ENCODE data around the gene F5. TPM values are rescaled to one million over a fixed set of nuclear protein-coding genes. Genes with fewer than 3 reads are reported as not detected.
A peak's percentile ranks its signal among the peaks of the same experiment; 100 is the strongest.

Gene F5
- total RNA-seq, 2 donors from 2014 or later, result 55.2 to 144 TPM

DNA sequence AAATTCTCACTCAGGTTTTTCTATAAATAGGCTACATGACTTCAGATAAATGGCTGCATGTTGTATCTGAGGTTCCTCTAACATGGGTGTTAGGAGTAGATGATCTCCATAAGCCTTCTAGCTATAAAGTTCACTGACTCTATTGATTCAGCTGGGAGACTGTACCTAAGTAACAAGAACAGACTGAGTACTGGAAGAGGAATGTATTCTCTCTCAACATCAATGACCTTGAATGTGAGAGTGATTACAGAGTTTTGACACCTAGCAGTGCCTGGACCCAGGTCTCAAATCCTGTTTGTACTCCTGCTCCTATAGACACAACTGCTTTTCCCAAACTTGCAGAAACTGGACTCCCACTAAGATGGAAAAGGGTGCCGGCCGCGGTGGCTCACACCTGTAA is 91.9 kb downstream of the F5 start:
- peaks cover 15% of the 10 kb centered on the region for H3K4me1 Mint-ChIP-seq
- H3K27me3 Mint-ChIP-seq, result peaks cover 10% of the 10 kb centered on the region
- H3K9me3 Mint-ChIP-seq, result peaks cover 3% of the 10 kb centered on the region
- no peaks in the 10 kb centered on the region for H3K36me3 Mint-ChIP-seq (ENCODE audit: low read depth)
- H3K27ac Mint-ChIP-seq, result no peak overlapping the region
- ATAC-seq (replicated peaks), result no peak
- no peak overlapping the region for H3K4me3 Mint-ChIP-seq

DNA sequence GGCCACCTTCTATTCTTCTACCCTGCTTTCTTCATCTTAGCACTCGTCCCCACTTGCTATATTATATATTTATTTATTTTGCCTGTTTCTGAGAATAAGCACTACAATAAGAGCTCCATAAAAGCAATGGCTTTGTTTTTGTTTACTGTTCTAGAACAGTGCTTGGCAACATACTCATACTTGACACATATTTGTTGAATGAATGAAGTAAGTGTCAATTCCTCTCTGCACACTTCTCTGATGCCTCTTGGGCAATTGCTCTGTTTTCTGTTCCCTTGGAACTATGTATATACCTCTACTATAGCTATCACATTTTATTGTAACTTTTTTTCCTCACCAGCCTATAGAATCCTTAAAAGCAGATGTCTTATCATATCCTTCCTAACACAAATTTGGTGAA is 93.0 kb downstream of the F5 start:
- H3K4me1 Mint-ChIP-seq, result peaks cover 15% of the 10 kb centered on the region
- H3K9me3 Mint-ChIP-seq, result peaks cover 3% of the 10 kb centered on the region
- no peaks in the 10 kb centered on the region for H3K36me3 Mint-ChIP-seq (ENCODE audit: low read depth)
- peaks cover 6% of the 10 kb centered on the region for H3K27me3 Mint-ChIP-seq
- H3K27ac Mint-ChIP-seq, result no peak overlapping the region
- ATAC-seq (replicated peaks), result no peak
- H3K4me3 Mint-ChIP-seq, result no peak overlapping the region

DNA sequence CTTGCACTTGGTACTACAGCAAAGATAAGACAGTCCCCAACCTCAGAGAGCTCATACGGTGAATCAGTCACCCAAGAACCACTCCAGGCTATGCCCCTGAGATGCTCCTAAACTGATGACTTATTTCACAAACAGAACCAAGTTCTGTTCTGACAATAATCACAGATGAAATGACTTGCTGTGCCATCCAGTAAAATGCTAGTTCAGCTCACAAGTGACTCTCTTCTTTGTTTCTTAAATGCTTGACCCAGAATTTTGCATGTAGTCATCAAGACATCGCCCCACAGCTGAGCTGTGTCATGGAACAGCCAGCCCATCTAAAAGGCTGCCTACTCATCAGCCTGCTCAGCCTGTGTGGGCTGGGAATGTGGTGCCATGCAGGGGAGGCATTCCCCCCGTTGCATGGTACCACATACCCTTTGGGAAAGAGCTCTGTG is 94.4 kb downstream of the F5 start:
- peak overlapping the region; percentile 86 for H3K27ac Mint-ChIP-seq
- peaks cover 20% of the 10 kb centered on the region for H3K4me1 Mint-ChIP-seq
- H3K36me3 Mint-ChIP-seq (ENCODE audit: low read depth), result no peaks in the 10 kb centered on the region
- no peaks in the 10 kb centered on the region for H3K9me3 Mint-ChIP-seq
- ATAC-seq (replicated peaks), result peak; percentile 91
- no peaks in the 10 kb centered on the region for H3K27me3 Mint-ChIP-seq
- H3K4me3 Mint-ChIP-seq, result peak overlapping the region; percentile 48

DNA sequence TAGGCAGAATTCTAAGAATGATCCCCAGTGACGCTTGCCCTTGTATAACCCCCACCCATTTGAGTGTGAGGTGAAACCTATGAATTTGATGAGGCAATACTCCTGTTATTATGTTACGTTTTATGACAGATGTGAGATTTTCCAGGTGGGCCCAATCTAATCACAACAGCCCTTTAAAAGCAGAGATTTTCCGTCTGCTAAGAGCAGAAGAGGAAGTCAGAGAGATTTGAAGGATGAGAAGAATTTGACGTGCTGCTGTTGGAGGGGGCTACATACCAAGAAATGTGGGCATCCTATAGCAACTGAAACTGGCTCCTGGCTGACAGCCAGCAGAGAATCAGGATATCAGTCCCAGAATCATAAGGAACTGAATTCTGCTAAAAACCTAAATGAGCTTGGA is 98.1 kb downstream of the F5 start:
- peak overlapping the region; percentile 97 for H3K4me3 Mint-ChIP-seq
- H3K27ac Mint-ChIP-seq, result peak overlapping the region; percentile 29
- H3K27me3 Mint-ChIP-seq, result no peaks in the 10 kb centered on the region
- H3K4me1 Mint-ChIP-seq, result peaks cover 42% of the 10 kb centered on the region
- peaks cover 7% of the 10 kb centered on the region for H3K36me3 Mint-ChIP-seq (ENCODE audit: low read depth)
- H3K9me3 Mint-ChIP-seq, result no peaks in the 10 kb centered on the region
- ATAC-seq (replicated peaks), result no peak

DNA sequence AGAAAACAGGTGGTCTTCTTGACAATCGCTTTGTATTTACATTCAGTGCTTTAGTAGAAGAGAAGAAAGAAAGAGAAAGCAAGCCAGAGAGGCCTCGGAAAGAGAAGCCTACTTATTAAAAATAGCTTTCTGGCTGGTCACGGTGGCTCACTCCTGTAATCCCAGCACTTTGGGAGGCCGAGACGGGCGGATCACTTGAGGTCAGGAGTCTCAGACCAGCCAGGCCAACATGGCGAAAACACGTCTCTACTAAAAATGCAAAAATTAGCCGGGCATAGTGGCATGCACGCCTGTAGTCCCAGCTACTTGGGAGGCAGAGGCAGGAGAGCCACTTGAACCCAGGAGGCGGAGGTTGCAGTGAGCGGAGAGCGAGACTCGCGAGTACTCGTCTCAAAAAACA is 98.7 kb downstream of the F5 start:
- H3K27ac Mint-ChIP-seq, result peak overlapping the region; percentile 29
- peaks cover 37% of the 10 kb centered on the region for H3K4me1 Mint-ChIP-seq

DNA sequence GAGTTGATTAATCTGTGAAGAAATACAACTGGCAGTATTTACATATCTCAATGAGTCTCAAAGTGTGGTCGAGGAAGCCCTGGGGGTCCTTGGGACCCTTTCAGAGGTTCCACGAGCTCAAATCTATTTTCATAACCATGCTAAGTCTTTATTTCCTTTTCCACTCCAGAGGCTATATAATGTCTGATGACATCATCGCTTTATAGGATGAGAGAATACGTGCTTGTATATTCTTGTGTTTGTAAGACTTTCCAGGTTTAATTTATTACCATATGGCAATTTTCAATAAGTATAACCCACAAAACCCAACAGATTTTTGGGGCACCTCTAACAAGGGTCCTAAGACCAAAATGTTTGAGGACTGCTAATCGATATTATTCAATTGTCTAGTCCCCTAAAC is 99.1 kb downstream of the F5 start:
- ATAC-seq (replicated peaks), result no peak
- Mint-ChIP-seq H3K9me3 (no peaks in the 10 kb centered on the region), H3K27ac (peak overlapping the region; percentile 93), H3K27me3 (no peaks in the 10 kb centered on the region), H3K36me3 (ENCODE audit: low read depth) (peaks cover 7% of the 10 kb centered on the region), H3K4me1 (peaks cover 34% of the 10 kb centered on the region), H3K4me3 (peak overlapping the region; percentile 97)

More for the DNA sequence above, 98.7 kb downstream of the F5 start:
- no peak for ATAC-seq (replicated peaks)
- Mint-ChIP-seq H3K9me3 (no peaks in the 10 kb centered on the region), H3K27me3 (no peaks in the 10 kb centered on the region), H3K36me3 (ENCODE audit: low read depth) (peaks cover 7% of the 10 kb centered on the region), H3K4me3 (peak overlapping the region; percentile 97)

DNA sequence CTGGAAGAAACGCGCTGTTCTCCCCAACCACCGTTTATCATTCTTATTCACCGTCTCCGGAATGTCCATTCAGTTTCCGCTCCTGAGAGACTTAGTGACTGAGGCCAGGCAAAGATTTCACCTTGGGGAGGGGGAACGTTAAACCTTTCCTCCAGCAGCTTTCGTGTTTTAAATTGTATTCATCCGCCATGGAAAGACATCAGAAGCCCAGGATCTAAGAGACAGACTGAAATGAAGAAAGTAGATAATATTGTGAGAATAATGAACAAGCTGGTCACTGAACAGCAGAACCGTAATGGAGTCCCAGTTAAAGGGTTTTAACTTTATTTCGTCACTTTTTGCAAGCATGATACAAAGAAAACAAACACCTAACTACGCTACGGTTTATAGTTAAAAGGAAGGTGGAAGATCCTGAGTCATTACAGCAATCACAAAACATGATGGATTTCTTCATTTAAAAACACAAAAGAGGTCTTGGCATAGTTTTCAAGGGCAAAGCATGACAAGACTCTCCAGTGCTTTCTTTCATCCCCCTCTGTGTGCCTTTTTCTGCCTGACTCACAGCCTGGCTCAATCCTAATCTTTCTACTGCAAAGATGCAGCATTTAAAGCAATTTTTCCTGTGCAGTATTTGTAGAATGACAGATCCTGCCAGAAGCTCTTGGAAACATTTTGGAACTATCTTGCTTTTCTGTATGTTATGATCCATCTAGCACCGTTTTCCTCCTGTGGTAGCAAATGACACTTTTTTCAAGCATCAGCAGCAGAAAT is 99.8 kb downstream of the F5 start:
- Mint-ChIP-seq H3K36me3 (ENCODE audit: low read depth) (peaks cover 7% of the 10 kb centered on the region), H3K27ac (peak overlapping the region; percentile 93), H3K27me3 (no peaks in the 10 kb centered on the region), H3K4me1 (peaks cover 27% of the 10 kb centered on the region), H3K4me3 (peak overlapping the region; percentile 97), H3K9me3 (no peaks in the 10 kb centered on the region)
- ATAC-seq (replicated peaks), result no peak

DNA sequence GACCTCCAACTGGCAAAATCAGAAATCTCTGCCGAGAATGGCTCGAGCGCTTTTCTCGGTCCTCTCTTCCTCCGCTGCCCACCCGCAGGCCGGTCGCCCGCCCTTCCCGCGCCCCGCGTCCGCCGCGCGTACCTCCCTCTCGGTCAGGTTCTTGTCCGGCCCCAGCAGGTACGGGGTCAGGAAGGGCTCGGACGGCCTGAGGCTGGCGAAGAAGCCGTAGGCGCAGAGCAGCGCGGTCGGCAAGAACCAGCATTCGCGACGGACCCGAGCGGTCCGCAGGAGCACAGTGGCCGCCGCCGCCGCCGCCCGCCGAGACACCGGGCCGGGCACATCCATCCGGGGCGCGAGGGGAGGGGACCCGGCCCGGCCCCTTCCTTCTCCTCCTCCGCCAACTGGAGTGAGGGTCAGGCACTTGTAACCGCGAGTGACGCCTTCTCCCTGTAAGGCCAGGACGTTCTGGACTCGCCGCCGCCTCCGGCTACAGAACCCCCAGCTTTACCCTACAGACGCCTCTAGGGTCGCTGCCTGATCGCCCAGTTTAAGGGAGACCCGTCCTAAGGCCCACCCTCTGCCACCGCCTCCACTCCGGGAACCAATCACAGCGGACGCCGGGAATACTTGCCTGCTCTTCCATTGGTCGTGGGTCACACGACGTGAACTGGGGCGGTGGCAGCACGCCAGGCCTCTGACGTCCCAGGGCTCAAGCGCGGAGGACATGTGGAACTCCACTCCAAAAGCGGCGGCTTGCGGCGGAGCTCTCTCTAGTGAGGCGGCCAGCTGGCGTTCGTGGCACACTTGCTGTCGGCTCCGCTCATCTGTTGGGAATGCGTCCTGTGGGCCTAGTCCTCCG is 100.6 kb downstream of the F5 start, which contains the start of gene SLC19A2:
TSS of gene SLC19A2 (minus strand) at position 514 of the 850 bp plus-strand sequence. CDS start at position 336, 178 bp downstream.
- H3K27me3 Mint-ChIP-seq, result no peaks in the 10 kb centered on the region
- H3K4me3 Mint-ChIP-seq, result peak within 1 kb of the TSS; percentile 97
- H3K36me3 Mint-ChIP-seq (ENCODE audit: low read depth), result peaks cover 7% of the 10 kb centered on the region
- ATAC-seq (replicated peaks), result peak; percentile 97
- peaks cover 27% of the 10 kb centered on the region for H3K4me1 Mint-ChIP-seq
- no peaks in the 10 kb centered on the region for H3K9me3 Mint-ChIP-seq
- peak within 1 kb of the TSS; percentile 93 for H3K27ac Mint-ChIP-seq

DNA sequence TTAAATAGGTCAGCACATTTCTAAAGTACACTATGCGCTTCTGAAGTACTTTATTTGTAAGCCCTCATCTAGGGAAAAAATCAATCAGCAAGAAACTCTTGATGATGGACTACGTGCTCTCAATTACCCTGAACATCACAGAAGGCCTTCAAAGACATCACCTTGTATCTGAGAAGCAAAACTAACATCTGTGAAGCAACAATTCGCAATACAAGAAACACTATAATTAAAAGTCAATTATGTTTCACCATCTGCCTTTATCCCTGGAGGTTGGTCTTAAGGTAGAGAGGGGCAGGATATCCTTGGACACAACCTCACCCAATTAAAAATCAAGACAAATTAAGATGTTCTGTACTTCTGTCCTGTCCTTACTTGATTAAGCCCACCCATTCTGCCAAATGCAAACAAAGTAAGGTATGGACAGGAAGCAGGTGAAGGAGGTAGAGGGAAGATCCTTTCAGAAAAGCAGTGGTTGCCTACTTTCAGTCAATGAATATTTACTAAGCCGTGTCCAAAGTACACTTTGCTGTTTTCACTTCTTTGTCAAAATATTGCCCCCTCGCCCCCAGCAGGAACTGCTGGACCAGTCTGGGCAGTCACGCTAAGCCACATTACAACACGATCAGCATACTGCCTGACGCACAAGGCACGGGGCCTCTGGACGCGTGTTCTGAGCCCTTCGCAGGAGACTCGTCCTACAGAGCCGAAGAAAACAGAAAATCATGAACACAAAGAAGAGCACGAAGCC is 101.4 kb downstream of the F5 start:
- Mint-ChIP-seq H3K9me3 (no peaks in the 10 kb centered on the region), H3K4me3 (peak overlapping the region; percentile 97), H3K27ac (peak overlapping the region; percentile 93), H3K4me1 (peaks cover 27% of the 10 kb centered on the region), H3K36me3 (ENCODE audit: low read depth) (peaks cover 7% of the 10 kb centered on the region), H3K27me3 (no peaks in the 10 kb centered on the region)
- peak; percentile 26 for ATAC-seq (replicated peaks)

DNA sequence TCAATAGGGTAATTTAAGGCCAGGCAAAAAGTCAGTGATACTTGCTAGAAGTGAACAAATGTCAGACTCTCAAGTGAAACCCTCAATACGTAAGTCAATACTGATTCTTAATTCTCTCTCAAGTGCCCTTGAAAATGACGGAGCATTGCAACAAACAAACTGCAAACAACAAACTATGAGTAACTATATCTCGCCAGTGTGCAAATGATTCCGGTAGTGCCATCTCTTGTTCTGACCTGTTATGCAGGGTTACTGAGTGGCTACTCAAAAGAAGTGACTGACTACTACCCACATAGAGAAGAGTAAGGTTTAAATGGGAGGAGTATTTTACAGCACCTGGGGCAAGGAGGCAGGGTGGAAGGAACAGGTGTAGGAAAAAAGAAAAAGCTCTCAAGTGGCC is 102.2 kb downstream of the F5 start:
- Mint-ChIP-seq H3K27me3 (no peaks in the 10 kb centered on the region), H3K27ac (no peak overlapping the region), H3K4me1 (peaks cover 27% of the 10 kb centered on the region), H3K36me3 (ENCODE audit: low read depth) (peaks cover 7% of the 10 kb centered on the region), H3K9me3 (no peaks in the 10 kb centered on the region), H3K4me3 (peak overlapping the region; percentile 97)
- no peak for ATAC-seq (replicated peaks)

DNA sequence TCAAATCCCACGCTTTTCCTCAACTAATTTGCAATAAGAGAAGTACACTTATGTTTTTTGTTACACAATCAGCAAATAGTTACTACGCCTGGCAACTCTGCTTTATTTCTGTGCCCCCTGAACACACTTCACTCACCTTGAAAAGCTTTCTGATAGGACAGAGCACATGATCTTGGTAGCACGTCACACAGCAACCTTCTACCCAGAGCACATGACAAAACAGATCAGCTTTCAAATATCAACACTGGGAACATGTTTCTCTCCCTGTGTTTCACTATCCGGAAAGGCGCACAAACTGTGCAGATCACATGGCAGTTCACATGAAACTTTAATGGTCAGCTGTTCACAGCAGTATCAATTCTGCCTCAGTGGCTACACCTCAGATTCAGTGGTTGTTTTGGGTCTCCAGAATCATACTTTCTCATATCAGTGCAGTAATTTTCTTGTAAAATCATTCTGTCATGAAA is 102.7 kb downstream of the F5 start:
- Mint-ChIP-seq H3K9me3 (no peaks in the 10 kb centered on the region), H3K4me1 (peaks cover 27% of the 10 kb centered on the region), H3K27me3 (no peaks in the 10 kb centered on the region), H3K4me3 (peak overlapping the region; percentile 97), H3K36me3 (ENCODE audit: low read depth) (peaks cover 7% of the 10 kb centered on the region), H3K27ac (no peak overlapping the region)
- ATAC-seq (replicated peaks), result no peak

DNA sequence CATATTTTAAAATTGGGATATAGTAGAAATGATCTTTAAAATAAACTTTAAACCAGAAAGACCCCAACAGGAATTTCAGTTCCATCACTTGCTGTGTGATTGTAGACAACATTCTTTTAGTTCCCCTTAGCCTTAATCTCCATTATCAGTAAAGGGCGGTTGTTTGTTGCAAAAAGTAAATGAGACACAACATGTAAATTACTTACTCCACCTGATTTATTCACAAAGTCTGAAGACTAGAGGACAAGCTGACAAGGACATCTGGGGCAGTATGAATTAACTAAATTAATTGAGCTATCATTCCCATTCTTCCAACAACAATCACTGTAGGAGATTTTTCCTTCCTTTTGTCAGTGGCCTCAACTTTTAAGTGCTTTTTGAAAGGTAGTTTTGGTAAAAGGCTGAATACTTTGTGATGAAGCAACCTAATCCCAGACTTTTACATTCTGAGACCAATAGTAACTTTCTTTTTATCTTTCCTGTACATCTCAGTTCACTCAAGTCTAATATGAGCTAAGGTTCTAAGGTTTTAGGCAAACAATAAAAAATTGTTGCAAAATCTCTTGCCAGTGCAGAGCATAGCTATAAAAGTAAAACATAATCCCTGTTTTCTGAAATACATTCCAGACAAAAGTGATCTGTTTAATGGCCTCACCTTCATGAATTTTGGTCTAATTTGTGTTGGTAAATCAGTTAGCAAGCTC is 106.8 kb downstream of the F5 start:
- Mint-ChIP-seq H3K27ac (no peak overlapping the region), H3K4me3 (no peak overlapping the region), H3K36me3 (ENCODE audit: low read depth) (peaks cover 24% of the 10 kb centered on the region), H3K9me3 (no peaks in the 10 kb centered on the region), H3K4me1 (peaks cover 7% of the 10 kb centered on the region), H3K27me3 (no peaks in the 10 kb centered on the region)
- ATAC-seq (replicated peaks), result no peak

DNA sequence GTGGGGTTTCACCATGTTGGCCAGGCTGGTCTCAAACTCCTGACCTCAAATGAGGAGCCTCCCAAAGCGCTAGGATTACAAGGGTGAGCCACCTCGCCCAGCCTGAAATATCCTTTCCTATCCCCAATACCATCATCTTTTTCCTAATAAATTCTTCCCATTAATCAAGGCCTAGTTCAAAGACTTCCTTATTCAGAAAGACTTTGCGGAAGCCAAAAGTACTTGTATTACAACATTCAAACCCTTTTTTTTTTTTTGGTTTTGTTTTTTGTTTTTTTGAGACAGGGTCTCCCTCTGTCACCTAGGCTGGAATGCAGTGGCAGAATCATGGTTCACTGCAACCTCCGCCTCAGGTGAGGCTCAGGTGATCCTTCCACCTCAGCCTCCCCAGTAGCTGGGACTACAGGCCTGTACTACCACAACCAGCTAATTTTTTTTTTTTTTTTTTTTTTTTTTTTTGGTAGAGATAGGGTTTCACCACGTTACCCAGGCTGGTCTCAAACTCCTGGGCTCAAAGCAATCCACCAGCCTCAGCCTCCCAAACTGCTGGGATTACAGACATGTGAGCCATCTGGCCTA is 108.1 kb downstream of the F5 start:
- Mint-ChIP-seq H3K27ac (no peak overlapping the region), H3K36me3 (ENCODE audit: low read depth) (peaks cover 24% of the 10 kb centered on the region), H3K27me3 (no peaks in the 10 kb centered on the region), H3K4me3 (no peak overlapping the region), H3K4me1 (no peaks in the 10 kb centered on the region), H3K9me3 (no peaks in the 10 kb centered on the region)
- ATAC-seq (replicated peaks), result no peak
